GM19238 (cell line): ENCODE measurements around the gene NPFFR1.
A peak's percentile ranks its signal among the peaks of the same experiment; 100 is the strongest.

ENCODE experiments used
- DNase-seq: peaks from one replicate; pipeline ENCODE4 v3.0.0; 2011; ENCODE audit warnings: low spot score; ENCODE audit not compliant: insufficient read length

The NPFFR1 gene

GRCh38 chr10:70315276-70315675 lies 31.5 kb upstream of the NPFFR1 start:
- DNase-seq = no peak

GRCh38 chr10:70312972-70313371 lies 29.2 kb upstream of the NPFFR1 start:
- no peak for DNase-seq

- no peak for DNase-seq
Observed at GRCh38 chr10:70312249-70312648, 28.4 kb upstream of the NPFFR1 start.

GRCh38 chr10:70311698-70312097 lies 27.9 kb upstream of the NPFFR1 start:
- no peak for DNase-seq

- DNase-seq = no peak
Observed at GRCh38 chr10:70309661-70310060, 25.9 kb upstream of the NPFFR1 start.

GRCh38 chr10:70308121-70309060 lies 24.6 kb upstream of the NPFFR1 start:
- DNase-seq = no peak

- no peak for DNase-seq
Observed at GRCh38 chr10:70306886-70307520, 23.2 kb upstream of the NPFFR1 start.

GRCh38 chr10:70306181-70306705 lies 22.4 kb upstream of the NPFFR1 start:
- no peak for DNase-seq

GRCh38 chr10:70303730-70304129 lies 19.9 kb upstream of the NPFFR1 start:
- DNase-seq = no peak

GRCh38 chr10:70302292-70302691 lies 18.5 kb upstream of the NPFFR1 start:
- no peak for DNase-seq

- DNase-seq = no peak
Observed at GRCh38 chr10:70300908-70301597, 17.2 kb upstream of the NPFFR1 start.

- no peak for DNase-seq
Observed at GRCh38 chr10:70300461-70300860, 16.7 kb upstream of the NPFFR1 start.

- DNase-seq = no peak
Observed at GRCh38 chr10:70299876-70300275, 16.1 kb upstream of the NPFFR1 start.

GRCh38 chr10:70298393-70298792 lies 14.6 kb upstream of the NPFFR1 start:
- no peak for DNase-seq

- no peak for DNase-seq
Observed at GRCh38 chr10:70297224-70297623, 13.4 kb upstream of the NPFFR1 start.

- no peak for DNase-seq
Observed at GRCh38 chr10:70296406-70296899, 12.6 kb upstream of the NPFFR1 start.

GRCh38 chr10:70295926-70296325 lies 12.1 kb upstream of the NPFFR1 start:
- DNase-seq = no peak

GRCh38 chr10:70295321-70295720 lies 11.5 kb upstream of the NPFFR1 start:
- no peak for DNase-seq

GRCh38 chr10:70293169-70293843 lies 9.5 kb upstream of the NPFFR1 start:
- peak; percentile 66 for DNase-seq

- DNase-seq = no peak
Observed at GRCh38 chr10:70292004-70292403, 8.2 kb upstream of the NPFFR1 start.

- no peak for DNase-seq
Observed at GRCh38 chr10:70289739-70290138, 5.9 kb upstream of the NPFFR1 start.
